ENCODE data around the gene ITGA2.

GRCh38 chr5:53027913-53028312, 38.8 kb downstream of the ITGA2 start:
- no peak for TF ChIP-seq CTCF (IDR thresholded peaks at IDR 0.05 in 4 of 5, conservative IDR thresholded peaks at IDR 0.05 in 1 of 5)
- no peak for TF ChIP-seq POLR2A (IDR thresholded peaks at IDR 0.05)
